ENCODE measurements around the gene OPRM1. TPM values are rescaled to one million over a fixed set of nuclear protein-coding genes. Genes with fewer than 3 reads are reported as not detected.
A peak's percentile ranks its signal among the peaks of the same experiment; 100 is the strongest.

The OPRM1 gene
- total and polyA plus RNA-seq, 9 donors = 0.11 to 0.22 TPM; not detected in 7

- Histone ChIP-seq H3K4me1 (ENCODE audit: control insufficient read depth, insufficient read depth, low read length) (peaks cover under 1% of the 10 kb centered on the region), H3K36me3 (ENCODE audit: control insufficient read depth, insufficient read depth, low read length) (no peaks in the 10 kb centered on the region), H3K27ac (ENCODE audit: low read length) (no peak overlapping the region), H3K4me3 (ENCODE audit: low read length) (no peak overlapping the region), H3K27me3 (ENCODE audit: control insufficient read depth, insufficient read depth, low read length) (no peaks in the 10 kb centered on the region), H3K9me3 (replicated peaks; ENCODE audit: control insufficient read depth, low read depth, low read length) (peaks cover 3% of the 10 kb centered on the region)
- no CpG with 5 or more reads among the region's 3 CpGs for WGBS (ENCODE audit: insufficient coverage)
- DNase-seq = no peak
These were observed 253.0 kb downstream of the OPRM1 start for GRCh38 chr6:154292066-154292465.

DNA sequence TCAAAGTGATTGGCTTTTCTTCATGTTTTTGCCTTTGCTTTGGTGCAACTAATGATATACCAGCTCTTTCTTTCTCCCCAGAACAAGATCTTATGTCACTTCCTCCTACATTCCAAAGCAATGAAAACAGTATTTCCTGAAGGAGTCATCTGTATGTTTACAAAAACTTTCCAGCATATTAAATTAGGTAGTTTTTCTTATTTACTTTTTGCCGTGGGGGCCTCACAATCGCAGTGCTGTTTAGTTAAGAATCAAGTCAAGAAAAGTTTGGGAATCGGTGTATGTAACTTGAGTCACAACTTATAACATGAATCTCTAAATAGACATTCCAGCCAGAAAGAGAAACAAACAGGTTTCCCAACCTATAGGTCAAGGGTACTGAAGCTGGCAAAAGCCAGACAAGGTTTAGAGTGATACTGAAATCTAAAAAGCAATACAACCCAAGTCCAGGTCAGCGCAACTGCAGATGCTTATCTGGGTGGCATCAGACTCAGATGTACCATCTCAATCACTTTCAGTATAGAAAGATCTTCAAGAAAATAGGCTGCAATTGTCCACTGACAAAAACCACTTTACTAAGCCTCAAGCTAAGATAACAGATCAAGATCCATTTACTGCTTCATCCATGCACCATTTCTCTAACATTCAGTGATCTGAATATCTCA lies 253.9 kb downstream of the OPRM1 start:
- Histone ChIP-seq H3K4me1 (ENCODE audit: control insufficient read depth, insufficient read depth, low read length) (peaks cover 6% of the 10 kb centered on the region), H3K9me3 (replicated peaks; ENCODE audit: control insufficient read depth, low read depth, low read length) (peaks cover 3% of the 10 kb centered on the region), H3K27me3 (ENCODE audit: control insufficient read depth, insufficient read depth, low read length) (no peaks in the 10 kb centered on the region), H3K36me3 (ENCODE audit: control insufficient read depth, insufficient read depth, low read length) (no peaks in the 10 kb centered on the region), H3K4me3 (ENCODE audit: low read length) (no peak overlapping the region), H3K27ac (ENCODE audit: low read length) (no peak overlapping the region)
- peak; percentile 23 for DNase-seq
- WGBS (ENCODE audit: insufficient coverage) = 100% methylated on average over 1 of the region's 4 CpGs

DNA sequence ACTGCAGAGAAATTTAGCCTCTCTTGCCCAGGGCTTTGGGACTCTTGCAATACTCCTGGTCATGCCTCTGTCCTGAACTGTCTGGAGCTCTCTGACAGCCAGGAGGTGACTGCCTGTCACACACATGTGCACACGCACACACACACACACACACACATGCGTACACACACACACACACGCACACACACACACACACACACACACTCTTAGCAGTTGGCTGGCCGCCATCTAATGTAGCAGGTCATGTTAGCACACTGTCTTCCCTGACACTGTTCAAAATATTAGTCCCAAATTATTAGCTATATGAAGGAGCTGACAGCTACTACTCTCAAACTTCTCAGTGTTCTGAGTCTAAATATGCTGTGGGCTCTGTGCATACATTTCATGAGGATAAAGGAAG lies 256.7 kb downstream of the OPRM1 start:
- no peak overlapping the region for H3K4me3 ChIP-seq (ENCODE audit: low read length)
- WGBS (ENCODE audit: insufficient coverage) = 60% methylated on average over 3 of the region's 4 CpGs

More for the DNA sequence above, 256.7 kb downstream of the OPRM1 start:
- Histone ChIP-seq H3K27ac (ENCODE audit: low read length) (no peak overlapping the region), H3K27me3 (ENCODE audit: control insufficient read depth, insufficient read depth, low read length) (no peaks in the 10 kb centered on the region), H3K4me1 (ENCODE audit: control insufficient read depth, insufficient read depth, low read length) (peaks cover 6% of the 10 kb centered on the region), H3K9me3 (replicated peaks; ENCODE audit: control insufficient read depth, low read depth, low read length) (no peaks in the 10 kb centered on the region), H3K36me3 (ENCODE audit: control insufficient read depth, insufficient read depth, low read length) (no peaks in the 10 kb centered on the region)
- DNase-seq = no peak
